Endometrial microvascular endothelial cells (primary cell): ENCODE data around the gene SLC19A3. TPM values are rescaled to one million over a fixed set of nuclear protein-coding genes. Genes with fewer than 3 reads are reported as not detected.

Source experiments
- in situ Hi-C: cut with HindIII; loops from 2 replicates; pipeline ENCODE4 v1.10.0; 2017; ENCODE audit warnings: low sequenced_read_pairs, low pct_unique_long_range_greater_than_20kb; ENCODE audit errors: inconsistent ontology term
- total RNA-seq: library from RNA; depleted of rRNA; stranded (reverse); fragments of >200 nt; gene quantifications from one replicate; pipeline ENCODE4 v1.2.3, GENCODE V29; 2015; ENCODE audit errors: inconsistent ontology term

Gene SLC19A3
- total RNA-seq, 1 donor from 2014 or later: not detected

GRCh38 chr2:227653419-227653818 is 64.4 kb downstream of the SLC19A3 start:
- in situ Hi-C loops: no loop called here

GRCh38 chr2:227643990-227644551 is 73.8 kb downstream of the SLC19A3 start:
- in situ Hi-C loops: no loop called here

GRCh38 chr2:227642656-227643055 is 75.2 kb downstream of the SLC19A3 start:
- in situ Hi-C loops: no loop called here

GRCh38 chr2:227634201-227634600 is 83.6 kb downstream of the SLC19A3 start:
- in situ Hi-C loops: no loop called here

Other genes with a start within 250 kb of the SLC19A3 start
- 104 TPM for gene AGFG1, start 245.9 kb downstream of the SLC19A3 start, total RNA-seq
- gene SCYGR2, start 119.1 kb downstream of the SLC19A3 start, total RNA-seq: not detected
- gene SCYGR3, start 103.2 kb downstream of the SLC19A3 start, total RNA-seq: not detected
- gene SCYGR4, start 100.5 kb downstream of the SLC19A3 start, total RNA-seq: not detected
- not detected for gene SCYGR5, start 51.2 kb downstream of the SLC19A3 start, total RNA-seq
- gene SCYGR6, start 6.7 kb upstream of the SLC19A3 start, total RNA-seq: not detected
- gene SCYGR7, start 10.3 kb upstream of the SLC19A3 start, total RNA-seq: not detected
- not detected for gene SCYGR8, start 27.9 kb upstream of the SLC19A3 start, total RNA-seq
- 2.5 TPM for gene CCL20, start 95.8 kb upstream of the SLC19A3 start, total RNA-seq
- 7.0 TPM for gene DAW1, start 153.6 kb upstream of the SLC19A3 start, total RNA-seq